ENCODE results near the gene TARS2. TPM values are rescaled to one million over a fixed set of nuclear protein-coding genes. Genes with fewer than 3 reads are reported as not detected.

TARS2 gene
- total RNA-seq, 1 donor from 2014 or later = 18.5 TPM

DNA sequence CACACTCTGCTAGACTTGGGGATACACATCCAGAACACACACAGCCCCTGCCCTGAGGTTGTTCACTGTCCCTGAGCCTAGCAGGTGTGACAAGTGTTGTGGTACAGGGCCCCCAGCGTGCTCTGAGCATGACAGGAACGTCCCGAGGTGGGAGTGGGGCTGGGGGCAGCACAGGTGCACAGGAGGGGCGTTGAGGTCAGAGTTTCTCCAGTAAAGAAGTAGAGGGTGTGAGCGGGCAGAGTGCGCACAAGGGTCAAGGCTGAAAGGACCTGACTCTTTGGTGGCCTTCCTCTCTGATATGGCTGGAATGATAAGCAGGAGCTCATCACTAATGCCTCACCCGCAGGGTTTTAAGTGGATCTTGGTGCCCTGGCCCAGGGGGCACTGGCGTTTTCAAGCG, 27.0 kb downstream of the TARS2 start:
- intact Hi-C loops (cut with DNase I) = no loop called here
- Histone ChIP-seq H3K27ac (no peak overlapping the region), H3K36me3 (no peaks in the 10 kb centered on the region), H3K4me1 (peaks cover 8% of the 10 kb centered on the region), H3K9me3 (no peaks in the 10 kb centered on the region), H3K27me3 (no peaks in the 10 kb centered on the region), H3K4me3 (no peak overlapping the region)
- TF ChIP-seq, protein P1, sequence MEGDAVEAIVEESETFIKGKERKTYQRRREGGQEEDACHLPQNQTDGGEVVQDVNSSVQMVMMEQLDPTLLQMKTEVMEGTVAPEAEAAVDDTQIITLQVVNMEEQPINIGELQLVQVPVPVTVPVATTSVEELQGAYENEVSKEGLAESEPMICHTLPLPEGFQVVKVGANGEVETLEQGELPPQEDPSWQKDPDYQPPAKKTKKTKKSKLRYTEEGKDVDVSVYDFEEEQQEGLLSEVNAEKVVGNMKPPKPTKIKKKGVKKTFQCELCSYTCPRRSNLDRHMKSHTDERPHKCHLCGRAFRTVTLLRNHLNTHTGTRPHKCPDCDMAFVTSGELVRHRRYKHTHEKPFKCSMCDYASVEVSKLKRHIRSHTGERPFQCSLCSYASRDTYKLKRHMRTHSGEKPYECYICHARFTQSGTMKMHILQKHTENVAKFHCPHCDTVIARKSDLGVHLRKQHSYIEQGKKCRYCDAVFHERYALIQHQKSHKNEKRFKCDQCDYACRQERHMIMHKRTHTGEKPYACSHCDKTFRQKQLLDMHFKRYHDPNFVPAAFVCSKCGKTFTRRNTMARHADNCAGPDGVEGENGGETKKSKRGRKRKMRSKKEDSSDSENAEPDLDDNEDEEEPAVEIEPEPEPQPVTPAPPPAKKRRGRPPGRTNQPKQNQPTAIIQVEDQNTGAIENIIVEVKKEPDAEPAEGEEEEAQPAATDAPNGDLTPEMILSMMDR (IDR thresholded peaks at IDR 0.05) = no peak
- no peak for ATAC-seq
- no peak for DNase-seq

DNA sequence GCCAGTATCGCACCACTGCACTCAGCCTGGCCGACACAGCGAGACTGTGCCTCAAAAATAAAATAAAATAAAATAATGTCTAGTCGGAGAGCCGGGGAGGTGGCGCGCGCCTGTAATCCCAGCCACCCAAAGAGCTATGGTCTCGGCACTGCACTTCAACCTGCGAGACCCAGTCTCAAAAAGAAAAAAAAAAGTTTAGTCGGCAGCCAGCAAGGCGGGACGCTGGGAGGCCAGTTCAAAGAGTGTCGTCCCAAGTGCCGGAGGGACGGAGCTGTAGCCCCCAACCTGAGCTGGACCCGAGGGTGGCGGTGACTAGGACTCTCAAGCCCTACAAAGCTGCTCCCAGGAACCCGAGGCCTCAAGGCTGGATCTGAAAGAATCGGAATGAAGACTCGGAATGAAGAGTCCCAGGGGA, 27.7 kb downstream of the TARS2 start:
- intact Hi-C loops (cut with DNase I) = no loop called here
- Histone ChIP-seq H3K4me3 (peak overlapping the region; percentile 68), H3K4me1 (peaks cover 8% of the 10 kb centered on the region), H3K27me3 (no peaks in the 10 kb centered on the region), H3K9me3 (no peaks in the 10 kb centered on the region), H3K36me3 (no peaks in the 10 kb centered on the region), H3K27ac (peak overlapping the region; percentile 88)
- DNase-seq (no peak), ATAC-seq (no peak)
- TF ChIP-seq, protein P1 (IDR thresholded peaks at IDR 0.05) = no peak

DNA sequence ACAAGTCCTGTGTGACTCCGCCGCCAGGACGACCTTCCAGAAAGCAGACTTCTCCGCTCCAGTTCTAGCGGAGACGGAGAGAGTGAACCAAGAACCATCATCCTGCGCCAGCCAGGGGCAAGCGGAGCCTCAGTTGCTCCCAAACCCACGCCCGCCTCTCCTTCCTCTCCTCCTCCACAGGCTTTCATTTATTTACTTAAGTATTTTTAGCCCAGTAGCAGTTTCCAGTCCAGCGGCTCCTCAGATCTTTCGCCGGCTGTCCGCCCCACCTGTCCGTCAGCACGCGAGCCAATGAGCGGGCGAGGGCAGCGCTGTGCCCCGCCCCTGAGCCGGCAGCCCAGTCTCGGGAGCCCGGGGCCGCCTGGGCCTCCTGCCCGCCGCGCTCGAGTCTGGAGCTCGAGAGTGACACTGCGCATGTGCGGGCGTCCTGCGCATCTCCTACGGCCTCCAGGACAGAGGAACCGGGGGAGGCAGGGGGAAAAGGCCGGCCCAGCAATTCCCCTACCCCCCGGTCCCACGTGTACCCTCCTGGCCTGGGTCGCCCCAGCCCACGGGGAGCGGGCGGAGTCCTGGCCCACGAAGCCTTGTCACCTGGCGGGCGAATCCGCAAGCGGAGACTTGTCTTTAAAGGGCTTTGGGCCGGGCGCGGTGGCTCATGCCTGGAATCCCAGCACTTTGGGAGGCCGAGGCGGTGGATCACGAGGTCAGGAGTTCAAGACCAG, 28.3 kb downstream of the TARS2 start, which contains the start of gene FALEC:
TSS of gene FALEC (plus strand) at position 425 of the 722 bp plus-strand sequence.
- Histone ChIP-seq H3K4me3 (peak within 1 kb of the TSS; percentile 68), H3K4me1 (peaks cover 8% of the 10 kb centered on the region), H3K36me3 (no peaks in the 10 kb centered on the region), H3K27ac (peak within 1 kb of the TSS; percentile 88), H3K27me3 (no peaks in the 10 kb centered on the region), H3K9me3 (no peaks in the 10 kb centered on the region)
- intact Hi-C loops (cut with DNase I) = no loop called here
- TF ChIP-seq, protein P1 (IDR thresholded peaks at IDR 0.05) = no peak
- DNase-seq (peak; percentile 99), ATAC-seq (peak; percentile 99)

DNA sequence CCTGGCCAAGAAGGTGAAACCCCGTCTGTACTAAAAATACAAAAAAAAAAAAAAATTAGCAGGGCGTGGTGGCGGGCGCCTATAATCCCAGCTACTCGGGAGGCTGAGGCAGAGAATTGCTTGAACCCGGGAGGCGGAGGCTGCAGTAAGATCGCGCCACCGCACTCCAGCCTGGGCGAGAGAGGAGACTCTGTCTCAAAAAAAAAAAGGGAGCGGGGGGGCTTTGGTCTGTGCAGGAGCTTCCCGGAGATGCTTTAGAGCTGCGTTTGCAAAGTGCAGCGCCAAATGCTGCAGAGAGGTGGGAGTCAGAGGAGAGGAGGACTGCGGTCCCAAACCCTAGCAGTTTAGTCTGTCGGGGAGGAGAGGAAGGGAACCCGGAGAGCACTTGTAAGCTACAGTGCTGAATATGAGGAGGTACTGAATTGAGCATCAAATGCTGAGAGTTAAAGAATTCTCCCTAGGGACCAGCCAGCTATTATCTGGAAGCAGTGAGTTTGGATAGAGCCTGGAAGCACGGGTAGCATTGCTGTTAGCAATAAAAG, 28.9 kb downstream of the TARS2 start:
- Histone ChIP-seq H3K4me3 (peak overlapping the region; percentile 68), H3K4me1 (peaks cover 8% of the 10 kb centered on the region), H3K36me3 (no peaks in the 10 kb centered on the region), H3K27ac (peak overlapping the region; percentile 88), H3K27me3 (no peaks in the 10 kb centered on the region), H3K9me3 (no peaks in the 10 kb centered on the region)
- DNase-seq (no peak), ATAC-seq (no peak)
- intact Hi-C loops (cut with DNase I) = no loop called here
- TF ChIP-seq, protein P1 (IDR thresholded peaks at IDR 0.05) = no peak

DNA sequence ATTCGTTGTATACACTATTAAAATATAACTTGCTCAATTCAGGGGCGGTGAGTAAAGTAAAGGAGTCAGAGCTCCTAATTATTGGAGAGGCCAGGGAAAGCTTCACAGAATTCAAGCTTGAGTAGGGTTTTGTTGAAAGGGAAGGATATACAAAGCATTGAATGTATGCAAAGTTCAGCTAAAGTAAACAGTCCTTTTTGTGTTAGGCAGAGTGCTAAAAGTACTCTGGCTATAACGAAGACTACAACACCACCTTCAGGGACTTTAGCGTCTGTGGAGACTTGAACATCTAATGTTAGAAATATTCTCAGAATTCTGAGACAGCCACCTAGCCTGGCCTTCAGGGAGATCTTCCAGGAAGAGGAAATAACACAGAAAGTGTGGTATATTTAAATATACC, 29.4 kb downstream of the TARS2 start:
- peaks cover 8% of the 10 kb centered on the region for H3K4me1 ChIP-seq
- H3K27me3 ChIP-seq = no peaks in the 10 kb centered on the region
- ATAC-seq = no peak
- H3K36me3 ChIP-seq = no peaks in the 10 kb centered on the region
- intact Hi-C loops (cut with DNase I) = no loop called here
- H3K4me3 ChIP-seq = peak overlapping the region; percentile 68
- H3K9me3 ChIP-seq = no peaks in the 10 kb centered on the region
- no peak for DNase-seq
- H3K27ac ChIP-seq = no peak overlapping the region
- TF ChIP-seq, protein P1 (IDR thresholded peaks at IDR 0.05) = no peak

Data from upper lobe of right lung (tissue), 1 donor.